NCI-H2081 treated with DMSO at 0.1 percent for 48 hours (cell line): Measurements from ENCODE around the gene MAPK9.
"Not testable (repeated sequence)": the region's sequence is repeated elsewhere in the genome, so short reads cannot be mapped to it uniquely, and the experiment has no call there.

Source experiments
- DNase-seq: peaks from one replicate; lab custom pipeline; 2025; lab: John Stamatoyannopoulos, UW

Gene MAPK9

DNA sequence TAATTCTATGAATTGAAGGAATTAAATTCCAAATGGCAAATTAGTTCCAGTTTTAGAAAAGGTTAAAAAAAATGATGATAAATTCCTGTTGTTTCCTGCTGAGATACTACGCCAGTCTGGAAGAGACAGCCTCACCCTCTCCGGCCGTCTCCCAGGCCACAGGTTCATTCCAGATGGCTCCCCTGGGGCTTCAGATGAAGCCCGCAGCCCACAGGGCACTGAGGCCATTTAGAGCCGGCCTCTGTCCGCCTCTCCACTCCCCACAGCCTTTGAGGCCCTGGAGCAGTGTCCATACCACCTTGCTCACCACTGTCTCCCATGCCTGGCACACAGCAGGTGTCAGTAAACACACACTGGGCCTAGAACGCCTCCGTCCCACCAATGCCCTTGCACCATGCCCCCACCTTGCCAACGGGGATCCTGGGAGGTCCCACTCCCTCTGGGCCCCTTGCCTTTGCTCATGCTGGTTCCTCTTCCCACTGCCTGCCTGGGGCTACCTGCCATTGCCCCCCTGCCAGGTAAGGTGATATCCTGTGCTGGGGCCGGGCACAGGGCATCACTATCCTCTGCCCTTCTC, 35.2 kb upstream of the MAPK9 start:
- no peak for DNase-seq

- no peak for DNase-seq
Observed at GRCh38 chr5:180324601-180324950, 32.7 kb upstream of the MAPK9 start.

GRCh38 chr5:180323941-180324600, 32.2 kb upstream of the MAPK9 start:
- DNase-seq: no peak

GRCh38 chr5:180323160-180323559, 31.3 kb upstream of the MAPK9 start:
- no peak for DNase-seq

- no peak for DNase-seq
Observed at GRCh38 chr5:180318456-180319089, 26.7 kb upstream of the MAPK9 start.

DNA sequence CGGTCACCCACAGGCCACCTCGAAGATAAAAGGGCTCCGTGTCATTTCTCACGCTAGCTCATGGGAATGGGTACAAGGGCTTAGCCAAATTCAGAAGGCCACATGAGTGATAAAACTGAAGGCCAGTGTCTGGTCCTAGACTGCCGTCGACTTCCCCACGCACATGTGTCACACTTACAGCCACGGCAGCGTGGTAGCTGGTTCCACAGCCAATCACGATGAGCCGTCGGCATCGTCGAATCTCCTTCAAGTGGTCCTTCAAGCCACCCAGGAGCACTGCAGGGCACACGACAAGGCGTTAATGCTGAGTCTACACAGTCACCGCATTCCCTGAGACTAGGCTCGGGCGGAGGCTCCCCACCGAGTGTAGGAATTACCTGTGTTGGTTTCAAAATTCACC, 24.7 kb upstream of the MAPK9 start:
- DNase-seq: no peak

DNA sequence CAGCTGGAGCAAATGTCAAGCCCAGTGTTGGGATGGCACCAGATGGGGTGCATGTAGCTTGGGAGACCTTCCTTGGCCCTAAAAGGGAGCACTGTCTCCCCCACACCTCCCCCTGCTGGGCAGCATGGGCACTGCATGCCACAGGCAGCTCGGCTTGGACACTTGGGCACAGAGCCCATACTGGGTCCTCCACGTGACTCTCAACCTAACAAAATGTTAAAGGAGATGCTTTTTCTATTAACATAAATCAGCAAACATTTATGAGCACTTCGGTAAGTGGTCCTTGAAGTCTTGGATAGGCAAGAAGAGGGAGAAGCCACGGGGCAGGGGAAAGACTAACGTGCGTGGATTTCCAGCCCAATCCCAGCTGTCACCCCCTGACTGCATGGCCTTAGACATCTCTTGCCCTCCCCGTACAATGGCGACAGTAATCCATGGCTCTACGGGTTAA, 23.9 kb upstream of the MAPK9 start:
- DNase-seq: no peak

DNA sequence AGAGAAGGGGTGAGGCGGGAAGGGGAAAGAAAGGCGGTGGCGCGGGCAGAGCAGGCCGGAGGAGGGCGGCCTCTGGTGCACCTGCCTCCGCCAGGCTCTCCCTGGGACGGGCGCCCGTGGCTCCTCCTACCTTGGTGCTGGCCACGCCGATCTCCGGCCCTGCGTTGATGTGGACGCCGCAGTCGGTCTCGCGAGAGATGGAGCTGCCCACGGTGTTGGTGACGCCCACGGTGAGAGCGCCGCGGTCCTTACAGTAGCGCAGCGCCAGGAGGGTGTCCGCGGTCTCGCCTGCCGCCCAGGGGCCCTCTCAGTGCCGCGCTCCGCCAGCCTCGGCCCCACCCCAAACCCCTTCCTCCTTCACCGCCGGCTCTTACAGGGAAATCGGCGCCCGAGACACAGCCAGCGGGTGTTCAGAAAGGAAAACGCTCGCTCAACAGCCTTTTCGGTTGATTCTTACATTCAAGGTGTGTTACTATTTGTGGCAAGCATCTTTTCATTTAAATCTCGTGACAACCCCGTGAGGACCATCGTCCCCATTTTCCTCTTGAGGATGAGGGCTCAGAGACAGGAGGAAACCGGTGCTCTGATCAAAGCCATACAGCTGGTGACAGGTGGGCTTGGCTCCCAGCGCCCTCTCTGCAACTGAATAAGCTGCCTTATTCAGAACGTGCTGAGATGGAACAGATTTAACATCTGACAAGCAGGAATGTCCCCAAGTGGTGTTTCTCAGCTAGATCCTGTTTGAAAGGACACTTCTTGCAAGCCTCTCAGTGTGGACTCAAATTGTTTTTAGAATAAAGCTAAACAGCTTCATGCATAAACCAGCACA, 22.0 kb upstream of the MAPK9 start:
- no peak for DNase-seq

DNA sequence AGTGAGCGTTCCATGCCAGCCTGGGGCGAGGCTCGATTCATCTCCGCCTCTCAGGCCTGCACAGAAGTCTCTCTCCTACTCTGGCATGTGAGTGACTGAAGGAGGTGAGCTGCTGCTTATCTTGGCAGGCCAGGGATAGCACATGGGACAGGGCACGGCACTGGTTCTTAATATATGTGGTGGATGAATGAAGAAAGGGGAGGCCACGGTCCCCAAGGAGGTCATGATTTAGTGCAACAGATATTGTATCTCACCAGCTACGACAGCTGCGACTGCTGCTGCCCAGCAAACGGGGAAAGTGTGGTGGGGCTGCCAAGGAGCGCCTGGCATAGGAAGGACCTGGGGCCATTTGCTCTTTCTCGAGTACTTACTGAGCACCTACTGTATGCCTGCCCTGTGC, 19.3 kb upstream of the MAPK9 start:
- DNase-seq: no peak

DNA sequence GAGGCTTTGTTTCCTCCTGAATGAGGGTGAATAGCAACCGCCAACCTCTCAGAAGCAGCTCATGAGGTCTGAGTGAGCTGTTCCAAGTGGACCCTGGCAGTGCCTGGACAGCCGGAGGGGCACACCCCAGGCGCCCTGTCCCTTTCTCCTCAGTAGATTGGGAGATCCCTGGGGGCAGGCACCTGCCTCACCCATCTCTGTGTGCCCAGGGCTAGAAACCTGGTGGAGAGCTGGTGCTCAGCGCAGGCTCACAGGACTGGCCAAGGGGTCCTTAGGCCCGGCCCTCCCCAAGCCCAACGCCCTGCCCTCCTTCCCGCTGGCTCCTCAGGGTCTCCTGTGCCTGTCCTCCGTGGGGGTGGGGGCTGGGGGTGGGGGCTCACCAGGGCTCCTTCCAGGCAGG, 14.9 kb upstream of the MAPK9 start:
- DNase-seq: no peak

GRCh38 chr5:180305481-180305880, 13.6 kb upstream of the MAPK9 start:
- no peak for DNase-seq

DNA sequence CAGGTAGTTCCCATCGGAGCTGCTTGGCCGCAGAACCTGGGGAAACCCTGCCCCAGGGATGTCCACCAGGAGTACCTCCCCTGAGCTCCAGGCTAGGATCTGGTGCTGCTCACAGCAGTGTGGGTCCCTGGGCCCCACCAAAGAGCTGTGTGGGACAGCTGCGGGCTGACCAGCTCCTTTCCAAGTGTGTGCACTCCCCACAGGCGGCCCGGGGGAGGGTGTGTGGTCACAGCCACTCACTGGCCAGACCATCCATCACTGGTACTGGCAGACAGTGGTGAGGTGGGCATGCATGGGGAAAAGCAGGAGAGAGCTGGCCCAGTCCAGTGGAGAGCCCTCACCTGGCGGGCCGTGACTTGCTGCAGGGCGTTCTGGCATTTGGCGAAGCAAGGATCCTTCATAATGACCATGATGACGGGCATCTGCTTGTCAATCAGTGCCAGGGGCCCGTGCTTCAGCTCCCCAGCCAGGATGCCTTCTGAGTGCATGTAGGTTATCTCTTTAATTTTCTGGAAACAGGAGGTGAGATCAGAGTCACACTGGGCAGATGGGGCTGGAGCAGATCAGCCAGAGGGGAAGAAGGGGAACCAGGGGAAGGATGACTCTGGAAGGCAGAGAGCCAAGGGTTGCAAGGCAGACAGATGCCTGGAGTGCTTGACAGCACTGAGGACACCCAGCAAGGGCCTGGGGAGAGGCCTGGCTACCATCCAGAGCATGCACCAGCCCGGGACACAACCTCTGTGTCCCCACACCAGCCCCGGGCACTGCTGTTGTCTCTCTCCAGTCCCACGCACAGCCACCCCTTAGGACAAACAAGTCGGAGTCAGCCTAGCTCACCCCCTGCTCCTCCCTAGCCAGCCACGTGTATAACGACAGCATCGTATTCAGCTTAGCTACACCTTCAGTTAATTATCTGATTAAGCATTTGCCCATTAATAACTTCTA, 12.8 kb upstream of the MAPK9 start:
- no peak for DNase-seq

DNA sequence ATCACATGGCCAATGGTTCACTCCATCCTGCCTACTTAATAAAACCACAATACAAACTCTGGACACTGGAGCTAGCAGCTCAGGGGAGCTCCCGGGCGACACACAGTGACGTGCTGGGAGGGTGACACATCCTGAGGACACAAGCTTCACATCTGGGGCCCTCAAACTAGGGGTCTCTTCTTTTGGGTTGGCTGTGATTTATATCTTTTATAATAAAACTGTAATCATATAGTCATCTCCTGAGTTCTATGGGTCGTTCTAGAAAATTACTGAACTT, 12.1 kb upstream of the MAPK9 start:
- DNase-seq: no peak

GRCh38 chr5:180303226-180304015, 11.5 kb upstream of the MAPK9 start:
- no peak for DNase-seq

- DNase-seq: no peak
Observed at GRCh38 chr5:180302256-180302655, 10.4 kb upstream of the MAPK9 start.

DNA sequence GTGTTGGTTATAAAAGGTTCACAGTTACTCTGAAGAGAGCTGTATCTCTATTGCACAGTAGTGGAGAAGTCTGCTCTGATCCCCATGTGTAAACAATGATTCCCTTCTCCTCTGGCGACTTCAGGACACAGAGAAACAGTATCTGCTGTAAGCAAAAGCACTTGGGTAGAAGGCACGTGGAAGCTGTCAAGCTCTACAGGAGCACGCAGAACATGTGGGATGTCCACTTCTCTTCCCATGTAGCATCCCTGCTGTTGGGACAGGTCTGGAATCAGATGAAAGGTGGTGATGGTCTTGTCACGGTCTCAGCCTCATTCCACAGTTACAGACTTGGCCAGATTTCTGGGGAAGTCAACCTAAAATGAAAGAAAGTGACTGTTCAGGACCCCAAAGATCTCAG, 9.4 kb upstream of the MAPK9 start:
- DNase-seq: no peak

GRCh38 chr5:180299526-180299925, 7.6 kb upstream of the MAPK9 start:
- no peak for DNase-seq

DNA sequence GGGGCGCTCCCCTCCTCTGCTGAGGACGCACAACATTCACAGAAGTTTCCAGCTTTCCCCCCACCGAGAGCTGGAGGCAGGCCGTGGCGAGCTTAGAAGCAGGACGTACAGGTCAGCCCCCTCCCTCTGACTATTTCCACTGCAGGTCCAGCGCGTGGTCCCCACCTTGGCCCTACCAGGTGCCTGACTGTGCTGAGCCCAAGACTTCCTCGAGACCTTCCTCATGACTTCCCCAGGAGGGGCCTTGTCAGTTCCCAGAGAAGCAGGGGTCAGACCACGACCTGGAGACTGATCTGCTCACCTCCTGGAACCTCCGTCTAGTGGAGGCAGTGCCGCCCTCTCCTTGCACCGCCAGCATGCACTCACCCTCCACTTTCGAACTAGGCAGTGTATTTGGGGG, 7.1 kb upstream of the MAPK9 start:
- DNase-seq: not testable (repeated sequence)

- DNase-seq: no peak
Observed at GRCh38 chr5:180297587-180298282, 5.9 kb upstream of the MAPK9 start.

- no peak for DNase-seq
Observed at GRCh38 chr5:180296771-180297170, 4.9 kb upstream of the MAPK9 start.
